GM21423 (cell line): ENCODE data around the gene ARRDC3.
"Not testable (repeated sequence)": the region's sequence is repeated elsewhere in the genome, so short reads cannot be mapped to it uniquely, and the experiment has no call there.

Experiments
- ATAC-seq: cut with Tn5 transposase; IDR thresholded peaks from one replicate; pipeline ENCODE4 v1.9.1; 2021; ENCODE audit warnings: mild to moderate bottlenecking, moderate library complexity; ENCODE audit not compliant: unreplicated experiment

Gene ARRDC3

GRCh38 chr5:91361055-91361701 lies 21.9 kb downstream of the ARRDC3 start:
- ATAC-seq = peak; percentile 68

DNA sequence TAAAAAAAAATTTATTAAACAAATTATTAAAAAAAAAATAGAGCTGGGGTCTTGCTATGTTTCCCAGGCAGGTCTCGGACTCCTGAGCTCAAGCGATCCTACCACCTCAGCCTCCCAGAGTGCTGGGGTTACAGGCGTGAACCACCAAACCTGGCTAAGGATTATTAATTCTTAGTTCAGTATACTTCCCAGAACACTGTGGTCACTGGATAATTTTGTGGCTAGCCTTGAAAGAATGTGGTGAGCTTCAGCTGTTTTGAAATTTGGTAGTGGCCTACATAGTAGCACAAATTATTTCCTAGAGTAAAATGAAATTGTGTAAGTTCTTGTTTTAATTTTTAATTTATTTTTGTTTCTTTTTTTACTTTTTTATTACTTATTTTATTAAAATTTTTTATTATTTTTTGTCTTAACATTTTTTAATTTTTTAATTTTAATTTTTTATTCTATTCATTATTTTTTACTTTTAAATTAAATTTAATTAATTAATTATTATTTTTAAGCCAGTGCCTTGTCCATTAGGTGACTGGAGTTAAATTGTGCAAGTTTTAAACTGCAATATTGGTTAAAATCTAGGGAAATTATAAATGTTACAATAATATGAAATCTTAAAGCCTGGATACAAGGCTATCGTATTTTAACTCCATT lies 23.0 kb downstream of the ARRDC3 start:
- no peak for ATAC-seq

- ATAC-seq = no peak
Observed at GRCh38 chr5:91357806-91358205, 25.3 kb downstream of the ARRDC3 start.

GRCh38 chr5:91357012-91357634 lies 26.0 kb downstream of the ARRDC3 start:
- ATAC-seq = no peak

DNA sequence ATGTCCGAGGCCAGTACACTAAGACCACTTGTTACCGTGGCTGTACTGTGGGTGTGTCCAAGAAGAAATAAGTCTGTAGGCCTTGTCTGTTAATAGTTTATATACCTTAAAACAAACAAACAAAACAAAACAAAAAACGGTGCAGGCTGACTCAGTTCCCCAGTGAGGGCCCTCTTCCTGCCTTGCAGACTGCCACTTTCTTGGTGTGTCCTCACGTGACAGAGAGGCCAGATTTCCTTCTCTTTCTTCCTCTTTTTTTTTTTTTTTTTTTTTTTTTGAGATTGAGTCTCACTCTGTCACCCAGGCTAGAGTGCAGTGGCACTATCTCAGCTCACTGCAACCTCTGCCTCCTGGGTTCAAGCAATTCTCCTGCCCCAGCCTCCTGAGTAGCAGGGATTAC lies 28.2 kb downstream of the ARRDC3 start:
- ATAC-seq = not testable (repeated sequence)

DNA sequence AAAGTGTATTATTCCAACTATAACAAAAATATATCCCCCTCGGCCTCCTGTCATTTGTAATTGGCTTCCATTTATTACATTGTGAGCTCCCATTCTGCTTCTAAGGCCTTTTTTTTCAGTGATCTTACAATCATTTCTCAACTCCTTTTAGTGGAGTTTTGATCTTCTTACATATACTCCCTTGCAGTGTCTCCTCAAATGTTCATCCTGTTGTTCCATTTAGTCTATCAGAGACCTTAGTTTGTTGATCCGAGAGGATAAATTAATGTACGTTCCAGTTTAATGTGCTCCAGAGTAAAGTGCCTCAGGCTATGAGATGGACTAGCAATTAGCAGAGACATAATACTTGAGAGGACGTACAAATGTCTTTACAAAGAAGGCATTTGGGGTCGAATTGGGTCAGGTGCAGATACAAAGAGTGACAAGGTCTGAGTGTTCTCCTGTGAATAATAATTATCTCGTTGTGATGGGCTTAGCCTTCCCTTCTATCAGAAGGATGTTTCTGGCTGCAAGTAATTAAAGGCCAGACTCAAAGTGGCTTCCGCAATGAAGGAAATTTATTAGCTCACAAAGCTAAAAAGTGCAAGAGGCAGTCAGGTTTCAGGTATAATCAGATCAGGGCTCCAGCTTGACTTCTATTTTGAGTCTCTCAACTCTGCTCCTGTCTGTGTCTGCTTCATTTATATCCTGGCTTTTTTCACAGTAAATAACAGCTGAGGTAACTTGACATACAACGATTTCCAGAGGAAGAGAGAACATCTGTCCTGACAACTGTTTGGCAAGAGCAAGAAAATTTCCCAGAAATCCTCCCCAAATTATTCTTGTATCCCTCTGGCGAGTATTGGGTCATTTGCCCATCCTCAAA lies 30.1 kb downstream of the ARRDC3 start:
- no peak for ATAC-seq

- ATAC-seq = no peak
Observed at GRCh38 chr5:91345461-91345860, 37.7 kb downstream of the ARRDC3 start.

DNA sequence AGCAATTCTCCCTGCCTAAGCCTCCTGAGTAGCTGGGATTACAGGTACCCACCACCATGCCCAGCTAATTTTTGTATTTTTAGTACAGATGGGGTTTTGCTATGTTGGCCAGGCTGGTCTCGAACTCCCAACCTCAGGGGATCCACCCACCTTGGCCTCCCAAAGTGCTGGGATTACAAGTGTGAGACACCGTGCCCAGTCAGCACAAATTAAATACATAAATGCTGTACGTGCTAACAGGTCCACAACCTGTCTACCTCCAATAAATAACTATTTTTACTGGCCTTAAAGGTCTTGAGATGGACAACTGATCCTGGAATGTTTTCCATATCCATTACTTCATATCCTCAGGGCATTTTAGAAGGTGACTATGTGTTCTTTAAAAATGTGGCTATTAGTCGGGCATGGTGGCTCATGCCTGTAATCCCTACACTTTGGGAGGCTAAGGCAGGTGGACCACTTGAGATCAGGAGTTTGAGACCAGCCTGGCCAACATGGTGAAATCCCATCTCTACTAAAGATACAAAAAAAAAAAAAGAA lies 38.4 kb downstream of the ARRDC3 start:
- not testable (repeated sequence) for ATAC-seq

GRCh38 chr5:91343916-91344315 lies 39.2 kb downstream of the ARRDC3 start:
- ATAC-seq = no peak

GRCh38 chr5:91342931-91343330 lies 40.2 kb downstream of the ARRDC3 start:
- ATAC-seq = not testable (repeated sequence)

DNA sequence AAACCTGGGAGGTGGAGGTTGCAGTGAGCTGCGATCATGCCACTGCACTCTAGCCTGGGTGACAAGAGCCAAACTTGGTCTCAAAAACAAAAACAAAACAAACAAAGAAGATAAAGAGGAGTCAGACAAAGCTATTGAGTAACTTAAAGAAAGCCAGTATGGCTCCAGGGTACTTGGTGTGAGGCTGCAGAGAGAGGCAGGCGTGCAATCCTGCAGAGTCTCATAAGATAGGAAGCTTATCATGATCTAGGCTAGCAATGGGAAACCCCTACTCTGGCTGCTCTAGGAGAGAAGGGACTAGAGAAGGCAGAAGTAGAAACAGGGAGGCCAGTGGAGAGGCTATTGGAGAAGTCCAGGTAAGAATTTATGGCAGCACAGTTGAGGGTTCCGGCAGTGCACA lies 42.0 kb downstream of the ARRDC3 start:
- no peak for ATAC-seq

- no peak for ATAC-seq
Observed at GRCh38 chr5:91340532-91340931, 42.6 kb downstream of the ARRDC3 start.

DNA sequence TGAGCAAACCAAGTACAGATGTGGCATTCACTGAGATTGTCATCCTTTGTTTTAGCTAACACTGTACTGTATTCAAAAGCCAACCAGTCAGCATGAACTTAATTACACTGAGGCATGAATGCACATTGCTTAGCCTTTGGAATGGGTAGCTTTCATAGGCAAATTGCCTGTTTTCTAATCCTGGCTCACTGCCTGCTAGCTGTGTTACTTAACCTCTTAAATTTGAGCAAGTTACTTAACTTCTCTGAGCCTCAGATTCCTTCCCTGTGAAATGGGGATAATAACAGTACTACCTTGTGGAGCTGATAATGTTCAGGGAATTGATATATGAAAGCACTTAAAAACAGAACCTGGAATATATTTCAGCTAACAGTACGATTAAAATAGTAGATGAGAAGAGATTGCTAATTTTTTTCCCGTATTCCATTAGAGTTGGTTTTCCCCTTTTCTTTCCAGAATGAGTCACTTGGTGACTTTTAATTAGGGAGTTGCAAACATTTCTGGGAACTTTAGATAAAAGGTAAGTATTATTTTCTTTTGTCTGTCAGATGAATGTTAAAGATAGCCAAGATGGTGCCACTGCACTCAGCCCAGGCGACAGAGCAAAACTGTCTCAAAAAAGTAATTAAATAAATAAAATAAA lies 43.9 kb downstream of the ARRDC3 start:
- no peak for ATAC-seq

DNA sequence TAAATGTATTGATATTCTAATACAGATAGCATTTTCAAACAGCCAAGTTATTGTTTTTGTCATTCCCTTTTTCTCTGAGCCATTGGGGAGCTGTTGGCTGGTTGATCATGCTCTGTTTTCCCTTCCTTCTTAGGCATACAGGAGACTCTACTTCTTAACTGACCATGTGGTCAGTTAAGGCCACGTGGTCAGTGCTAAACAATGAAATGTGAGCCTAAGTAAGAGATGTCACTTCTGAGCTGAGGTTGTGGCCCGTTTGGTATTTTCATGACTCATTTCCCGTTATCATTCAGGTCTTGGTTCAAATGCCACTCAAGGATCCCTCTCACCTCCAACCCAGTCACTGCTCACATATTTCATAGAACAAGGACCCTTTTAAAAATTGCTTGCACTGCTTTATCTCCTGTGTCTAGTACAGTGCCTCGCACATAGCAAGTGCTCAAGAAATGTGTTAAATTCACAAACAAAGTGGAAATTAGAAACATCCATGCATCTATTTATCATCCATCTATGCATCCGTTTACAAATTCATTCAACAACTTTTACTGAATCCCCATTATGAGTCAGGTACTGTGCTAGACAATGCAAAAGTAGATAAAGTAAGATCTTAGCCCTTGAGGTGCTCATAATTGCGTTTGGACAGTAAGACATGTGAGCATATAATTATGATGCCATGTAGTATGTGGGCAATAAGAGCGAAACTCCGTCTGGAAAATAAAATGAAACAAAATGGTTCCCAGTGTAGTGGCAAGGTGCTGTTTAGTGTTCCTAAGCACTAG lies 50.7 kb downstream of the ARRDC3 start:
- peak; percentile 87 for ATAC-seq

GRCh38 chr5:91331705-91332104 lies 51.4 kb downstream of the ARRDC3 start:
- no peak for ATAC-seq

- ATAC-seq = no peak
Observed at GRCh38 chr5:91329283-91329682, 53.8 kb downstream of the ARRDC3 start.

GRCh38 chr5:91328743-91329142 lies 54.4 kb downstream of the ARRDC3 start:
- ATAC-seq = no peak

DNA sequence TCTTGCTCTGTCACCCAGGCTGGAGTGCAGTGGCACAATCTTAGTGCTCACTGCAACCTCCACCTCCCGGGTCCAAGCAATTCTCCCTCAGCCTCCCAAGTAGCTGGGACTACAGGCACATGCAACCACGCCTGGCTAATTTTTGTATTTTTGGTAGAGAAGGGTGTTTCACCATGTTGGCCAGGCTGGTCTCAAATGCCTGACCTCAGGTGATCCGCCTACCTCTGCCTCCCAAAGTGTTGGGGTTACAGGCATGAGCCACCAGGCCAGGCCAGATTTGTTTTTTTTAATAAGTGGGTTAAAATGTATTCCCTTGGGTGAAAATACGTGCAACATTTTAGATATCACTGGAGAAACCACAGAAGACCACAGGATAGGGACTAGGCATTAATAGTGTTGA lies 60.1 kb downstream of the ARRDC3 start:
- ATAC-seq = not testable (repeated sequence)

GRCh38 chr5:91319667-91320066 lies 63.5 kb downstream of the ARRDC3 start:
- ATAC-seq = no peak

DNA sequence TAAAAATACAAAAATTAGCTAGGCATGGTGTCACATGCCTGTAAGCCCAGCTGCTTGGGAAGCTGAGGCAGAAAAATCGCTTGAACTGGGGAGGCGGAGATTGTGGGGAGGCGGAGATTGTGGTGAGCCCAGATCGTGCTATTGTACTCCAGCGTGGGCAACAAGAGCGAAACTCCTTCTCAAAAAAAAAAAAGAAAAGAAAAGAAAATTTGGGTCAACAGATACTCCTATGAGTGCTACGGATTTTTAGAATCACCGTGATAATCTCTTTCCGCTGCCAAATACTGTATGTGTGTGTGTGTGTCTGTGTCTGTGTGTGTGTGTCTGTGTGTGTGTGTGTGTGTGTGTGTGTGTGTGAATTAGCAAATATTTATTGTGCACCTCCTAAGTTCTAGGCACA lies 64.4 kb downstream of the ARRDC3 start:
- no peak for ATAC-seq
